ENCODE data around the gene SSC5D. TPM values are rescaled to one million over a fixed set of nuclear protein-coding genes. Genes with fewer than 3 reads are reported as not detected.

Gene SSC5D
- polyA plus RNA-seq, 1 of the 3 experiments (the other 2 are of a cell fraction) = 4.9 TPM

DNA sequence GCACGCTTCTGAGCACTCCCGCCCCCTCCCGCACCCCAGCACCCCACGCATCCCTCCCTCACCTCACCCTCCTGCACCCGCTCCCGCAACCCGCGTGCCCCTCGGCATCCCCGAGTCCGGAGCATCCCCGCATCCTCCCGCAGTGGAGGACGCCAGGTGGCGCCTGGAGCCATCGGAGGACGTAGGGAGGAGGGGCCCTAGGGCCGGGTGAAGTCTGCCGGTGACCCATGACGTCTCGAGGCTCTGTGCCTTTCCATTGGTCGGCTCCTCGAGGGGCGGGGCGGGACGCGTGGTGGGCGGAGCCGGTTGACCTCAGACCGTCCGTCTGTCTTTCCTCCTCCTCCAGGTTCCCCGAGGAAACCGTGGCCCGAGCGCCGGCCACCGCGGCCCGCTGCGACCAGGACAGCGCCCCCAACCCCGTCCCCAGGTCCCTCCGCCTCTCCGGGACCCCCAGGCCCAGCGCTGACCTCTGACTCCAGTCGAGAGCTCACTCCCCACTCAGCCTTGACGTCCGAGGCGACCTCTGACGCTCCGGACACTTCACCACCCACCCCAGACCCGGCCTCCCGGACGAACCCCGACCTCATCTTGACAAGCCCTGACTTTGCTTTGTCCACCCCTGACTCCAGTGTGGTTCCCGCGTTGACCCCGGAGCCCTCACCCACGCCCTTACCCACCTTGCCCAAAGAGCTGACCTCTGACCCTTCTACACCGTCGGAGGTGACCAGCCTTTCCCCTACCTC lies 28.8 kb downstream of the SSC5D start (continued):
- TF ChIP-seq RXRA (IDR thresholded peaks at IDR 0.05; ENCODE audit: borderline replicate concordance, low read depth) (no peak), NRF1 (IDR thresholded peaks at IDR 0.05; ENCODE audit: low read depth, low read length) (no peak), MXI1 (IDR thresholded peaks at IDR 0.05; ENCODE audit: low read depth, low read length) (peak; percentile 57; the same call in 1 of the 2 replicates), FOXJ3 (CRISPR knock-in tag; IDR thresholded peaks at IDR 0.05) (no peak; the same call in none of the 2 replicates), POLR2AphosphoS5 (IDR thresholded peaks at IDR 0.05; ENCODE audit: low read depth, low read length) (no peak), CHD2 (IDR thresholded peaks at IDR 0.05; ENCODE audit: low read length, partially characterized antibody) (peak; percentile 76), SMC3 (IDR thresholded peaks at IDR 0.05; ENCODE audit: low read depth, low read length) (peak; percentile 100), REST (IDR thresholded peaks at IDR 0.05; ENCODE audit: low read depth, low read length) (no peak), RAD21 (IDR thresholded peaks at IDR 0.05; ENCODE audit: low read length) (peak; percentile 91), TCF12 (IDR thresholded peaks at IDR 0.05) (no peak), NFIC (IDR thresholded peaks at IDR 0.05; ENCODE audit: borderline replicate concordance) (no peak)
- TF ChIP-seq, protein P1, sequence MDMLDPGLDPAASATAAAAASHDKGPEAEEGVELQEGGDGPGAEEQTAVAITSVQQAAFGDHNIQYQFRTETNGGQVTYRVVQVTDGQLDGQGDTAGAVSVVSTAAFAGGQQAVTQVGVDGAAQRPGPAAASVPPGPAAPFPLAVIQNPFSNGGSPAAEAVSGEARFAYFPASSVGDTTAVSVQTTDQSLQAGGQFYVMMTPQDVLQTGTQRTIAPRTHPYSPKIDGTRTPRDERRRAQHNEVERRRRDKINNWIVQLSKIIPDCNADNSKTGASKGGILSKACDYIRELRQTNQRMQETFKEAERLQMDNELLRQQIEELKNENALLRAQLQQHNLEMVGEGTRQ (IDR thresholded peaks at IDR 0.05; ENCODE audit: borderline replicate concordance, low read depth, low read length) = no peak
- TF ChIP-seq, protein P2, sequence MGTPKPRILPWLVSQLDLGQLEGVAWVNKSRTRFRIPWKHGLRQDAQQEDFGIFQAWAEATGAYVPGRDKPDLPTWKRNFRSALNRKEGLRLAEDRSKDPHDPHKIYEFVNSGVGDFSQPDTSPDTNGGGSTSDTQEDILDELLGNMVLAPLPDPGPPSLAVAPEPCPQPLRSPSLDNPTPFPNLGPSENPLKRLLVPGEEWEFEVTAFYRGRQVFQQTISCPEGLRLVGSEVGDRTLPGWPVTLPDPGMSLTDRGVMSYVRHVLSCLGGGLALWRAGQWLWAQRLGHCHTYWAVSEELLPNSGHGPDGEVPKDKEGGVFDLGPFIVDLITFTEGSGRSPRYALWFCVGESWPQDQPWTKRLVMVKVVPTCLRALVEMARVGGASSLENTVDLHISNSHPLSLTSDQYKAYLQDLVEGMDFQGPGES (IDR thresholded peaks at IDR 0.05; ENCODE audit: low read depth, low read length) = no peak
